Pulmonary artery endothelial cell (primary cell): Measurements from ENCODE around the gene OVCA2. TPM values are rescaled to one million over a fixed set of nuclear protein-coding genes. Genes with fewer than 3 reads are reported as not detected.

Source experiments
- DNase-seq: peaks from one replicate; pipeline ENCODE4 v3.0.0-alpha.2; 2011; ENCODE audit warnings: low read depth, low spot score
- total RNA-seq: library from RNA; depleted of rRNA; stranded (reverse); fragments of >200 nt; gene quantifications from 2 replicates; pipeline ENCODE4 v1.2.3, GENCODE V29; 2014

Gene OVCA2
- total RNA-seq, 1 donor from 2014 or later, result 78.2 TPM

- no peak for DNase-seq
These were observed 7.7 kb upstream of the OVCA2 start for GRCh38 chr17:2034157-2034556.

- DNase-seq, result no peak
These were observed 6.8 kb upstream of the OVCA2 start for GRCh38 chr17:2034806-2035540.

GRCh38 chr17:2035541-2036488 is 6.0 kb upstream of the OVCA2 start:
- no peak for DNase-seq

GRCh38 chr17:2037155-2037554 is 4.7 kb upstream of the OVCA2 start:
- DNase-seq, result no peak

- no peak for DNase-seq
These were observed 1.5 kb upstream of the OVCA2 start for GRCh38 chr17:2040219-2040827.

- no peak for DNase-seq
These were observed 771 bp upstream of the OVCA2 start for GRCh38 chr17:2040942-2041560.

GRCh38 chr17:2042390-2042847 is 597 bp downstream of the OVCA2 start:
- DNase-seq, result no peak

- DNase-seq, result no peak
These were observed 1.1 kb downstream of the OVCA2 start for GRCh38 chr17:2042933-2043332.

GRCh38 chr17:2043785-2044184 is 2.0 kb downstream of the OVCA2 start:
- DNase-seq, result no peak

GRCh38 chr17:2044263-2044894 is 2.6 kb downstream of the OVCA2 start:
- DNase-seq, result no peak

- no peak for DNase-seq
These were observed 5.8 kb downstream of the OVCA2 start for GRCh38 chr17:2047590-2047989.

GRCh38 chr17:2048805-2049204 is 7.0 kb downstream of the OVCA2 start:
- no peak for DNase-seq

- DNase-seq, result no peak
These were observed 7.8 kb downstream of the OVCA2 start for GRCh38 chr17:2049333-2050299.

GRCh38 chr17:2050300-2051060 is 8.7 kb downstream of the OVCA2 start:
- DNase-seq, result no peak

- no peak for DNase-seq
These were observed 9.5 kb downstream of the OVCA2 start for GRCh38 chr17:2051061-2051932.

GRCh38 chr17:2051933-2052559 is 10.2 kb downstream of the OVCA2 start:
- no peak for DNase-seq

GRCh38 chr17:2053380-2054261 is 11.8 kb downstream of the OVCA2 start:
- no peak for DNase-seq
